ENCODE measurements around the gene MUC22. TPM values are rescaled to one million over a fixed set of nuclear protein-coding genes. Genes with fewer than 3 reads are reported as not detected.

MUC22 gene
- polyA plus RNA-seq, 3 donors, result not detected

- no peak overlapping the region for H3K4me2 ChIP-seq (replicated peaks; ENCODE audit: extremely low read depth, low read length, poor library complexity, severe bottlenecking)
- H2AFZ ChIP-seq (ENCODE audit: insufficient read depth, low read depth, low read length, poor library complexity, severe bottlenecking), result no peak overlapping the region
- intact Hi-C loops (cut with micrococcal nuclease), result no loop called here
- Mint-ChIP-seq H3K27ac (no peak overlapping the region), H3K4me1 (no peaks in the 10 kb centered on the region), H3K36me3 (no peaks in the 10 kb centered on the region), H3K27me3 (ENCODE audit: low read depth in 3 of 3) (peaks cover 3 to 4% (median 4%) of the 10 kb centered on the region in 3 donors), H3K9me3 (peaks cover 0 to 7% (median 0%) of the 10 kb centered on the region in 7 donors), H3K4me3 (no peak overlapping the region)
- no peaks in the 10 kb centered on the region for H3K36me3 ChIP-seq (replicated peaks in 1 of 2; ENCODE audit: control insufficient read depth in 1 of 2, insufficient read depth in 2 of 2, low read length in 2 of 2)
- no peak overlapping the region for H3K9ac ChIP-seq (ENCODE audit: insufficient read depth, low read length, poor library complexity, severe bottlenecking)
- no peak overlapping the region for H3K27ac ChIP-seq (ENCODE audit: low read depth in 1 of 2, low read length in 2 of 2)
- H3K9me3 ChIP-seq (replicated peaks in 1 of 2; ENCODE audit: control insufficient read depth in 1 of 2, insufficient read depth in 1 of 2, low read length in 2 of 2), result no peaks in the 10 kb centered on the region
- H3K79me2 ChIP-seq (ENCODE audit: insufficient read depth, low read length), result no peaks in the 10 kb centered on the region
- TF ChIP-seq CTCF (IDR thresholded peaks at IDR 0.05), result no peak
- H3K27me3 ChIP-seq (ENCODE audit: control insufficient read depth in 2 of 2, insufficient read depth in 2 of 2, low read length in 2 of 2), result no peaks in the 10 kb centered on the region
- no peaks in the 10 kb centered on the region for H3K4me1 ChIP-seq (ENCODE audit: control insufficient read depth in 1 of 2, insufficient read depth in 2 of 2, low read length in 2 of 2)
- no peak overlapping the region for H3K4me3 ChIP-seq (replicated peaks in 1 of 3; ENCODE audit: low read depth in 2 of 3, low read length in 3 of 3)
- DNase-seq, result no peak
- no peaks in the 10 kb centered on the region for H4K20me1 ChIP-seq (ENCODE audit: insufficient read depth, low read length)
- 80% methylated on average over 10 of the region's 13 CpGs for WGBS (ENCODE audit: insufficient coverage)
These were observed 8.9 kb upstream of the MUC22 start for GRCh38 chr6:31001281-31001888.

- H3K79me2 ChIP-seq (ENCODE audit: insufficient read depth, low read length), result no peaks in the 10 kb centered on the region
- H3K4me2 ChIP-seq (replicated peaks; ENCODE audit: extremely low read depth, low read length, poor library complexity, severe bottlenecking), result no peak overlapping the region
- no peak for DNase-seq
- no peaks in the 10 kb centered on the region for H3K9me3 ChIP-seq (replicated peaks in 1 of 2; ENCODE audit: control insufficient read depth in 1 of 2, insufficient read depth in 1 of 2, low read length in 2 of 2)
- H2AFZ ChIP-seq (ENCODE audit: insufficient read depth, low read depth, low read length, poor library complexity, severe bottlenecking), result no peak overlapping the region
- no peak for TF ChIP-seq CTCF (IDR thresholded peaks at IDR 0.05)
- Mint-ChIP-seq H3K4me1 (no peaks in the 10 kb centered on the region), H3K9me3 (peaks cover 0 to 7% (median 0%) of the 10 kb centered on the region in 7 donors), H3K27me3 (ENCODE audit: low read depth in 3 of 3) (peaks cover 3 to 4% (median 4%) of the 10 kb centered on the region in 3 donors), H3K27ac (no peak overlapping the region), H3K4me3 (no peak overlapping the region), H3K36me3 (no peaks in the 10 kb centered on the region)
- no peaks in the 10 kb centered on the region for H3K27me3 ChIP-seq (ENCODE audit: control insufficient read depth in 2 of 2, insufficient read depth in 2 of 2, low read length in 2 of 2)
- no peaks in the 10 kb centered on the region for H4K20me1 ChIP-seq (ENCODE audit: insufficient read depth, low read length)
- intact Hi-C loops (cut with micrococcal nuclease), result no loop called here
- H3K4me1 ChIP-seq (ENCODE audit: control insufficient read depth in 1 of 2, insufficient read depth in 2 of 2, low read length in 2 of 2), result no peaks in the 10 kb centered on the region
- H3K9ac ChIP-seq (ENCODE audit: insufficient read depth, low read length, poor library complexity, severe bottlenecking), result no peak overlapping the region
- H3K36me3 ChIP-seq (replicated peaks in 1 of 2; ENCODE audit: control insufficient read depth in 1 of 2, insufficient read depth in 2 of 2, low read length in 2 of 2), result no peaks in the 10 kb centered on the region
- WGBS (ENCODE audit: insufficient coverage), result no CpG with 5 or more reads among the region's 2 CpGs
- no peak overlapping the region for H3K4me3 ChIP-seq (replicated peaks in 1 of 3; ENCODE audit: low read depth in 2 of 3, low read length in 3 of 3)
- no peak overlapping the region for H3K27ac ChIP-seq (ENCODE audit: low read depth in 1 of 2, low read length in 2 of 2)
These were observed 7.8 kb upstream of the MUC22 start for GRCh38 chr6:31002471-31002870.

Data from CD14-positive monocyte (primary cell).